ENCODE results near the gene PIK3CD.

- TF ChIP-seq CTCF (IDR thresholded peaks at IDR 0.05) (no peak), POLR2A (IDR thresholded peaks at IDR 0.05) (no peak)
Observed at GRCh38 chr1:9601942-9602793, 49.4 kb upstream of the PIK3CD start.
